Measurements from ENCODE around the gene DCDC2.

Gene DCDC2

GRCh38 chr6:24252280-24252679, 105.6 kb downstream of the DCDC2 start:
- peak overlapping the region; percentile 13 for H2AFZ ChIP-seq (ENCODE audit: low read length)
- no peak overlapping the region for H4K8ac ChIP-seq (ENCODE audit: low read depth, low read length)
- no peak overlapping the region for H3K9ac ChIP-seq (ENCODE audit: low read depth, low read length, poor library complexity)
- peaks cover 11 to 19% of the 10 kb centered on the region in 2 donors for H3K4me1 ChIP-seq (ENCODE audit: control insufficient read depth in 2 of 2, insufficient read depth in 1 of 2, low read depth in 1 of 2, low read length in 2 of 2)
- H3K36me3 ChIP-seq (replicated peaks in 1 of 2; ENCODE audit: control insufficient read depth in 2 of 2, insufficient read depth in 2 of 2, low read length in 2 of 2) = no peaks in the 10 kb centered on the region
- peaks cover 2 to 9% of the 10 kb centered on the region in 2 donors for H3K9me3 ChIP-seq (replicated peaks in 1 of 2; ENCODE audit: control insufficient read depth in 2 of 2, insufficient read depth in 1 of 2, low read depth in 1 of 2, low read length in 2 of 2)
- peak; percentile 70 for DNase-seq (ENCODE audit: low spot score)
- no peaks in the 10 kb centered on the region for H3K27me3 ChIP-seq (ENCODE audit: control insufficient read depth in 3 of 3, insufficient read depth in 3 of 3, low read depth in 1 of 3, low read length in 3 of 3)
- H4K91ac ChIP-seq (ENCODE audit: low read depth, low read length, poor library complexity) = no peak overlapping the region
- no peak overlapping the region for H2BK120ac ChIP-seq (ENCODE audit: low read depth, low read length)
- peak overlapping the region; percentile 74 for H3K27ac ChIP-seq (replicated peaks; ENCODE audit: low read length)
- no peak overlapping the region for H3K14ac ChIP-seq (ENCODE audit: low read length)
- H2BK5ac ChIP-seq (ENCODE audit: low read length) = no peak overlapping the region
- no peak overlapping the region for H3K18ac ChIP-seq (ENCODE audit: low read length)
- H2AK5ac ChIP-seq (ENCODE audit: low read depth, low read length) = no peak overlapping the region
- H3K23ac ChIP-seq (ENCODE audit: low read depth, low read length, poor library complexity) = no peak overlapping the region
- no peak overlapping the region for H3K4me2 ChIP-seq (ENCODE audit: insufficient read depth, low read length, poor library complexity, severe bottlenecking)
- no peak overlapping the region for H3K4me3 ChIP-seq (ENCODE audit: low read length in 2 of 2)
- no peak overlapping the region for H2BK12ac ChIP-seq (ENCODE audit: low read length)
- no CpG with 5 or more reads among the region's 1 CpG for WGBS, 2 donors (ENCODE audit: extremely low coverage in 2 of 2, insufficient read length in 2 of 2, insufficient replicate concordance in 1 of 2)
- H3K4ac ChIP-seq (ENCODE audit: low read length) = no peak overlapping the region
- H3K79me1 ChIP-seq (ENCODE audit: low read depth, low read length) = no peaks in the 10 kb centered on the region
- H2BK15ac ChIP-seq (ENCODE audit: low read length) = no peak overlapping the region

DNA sequence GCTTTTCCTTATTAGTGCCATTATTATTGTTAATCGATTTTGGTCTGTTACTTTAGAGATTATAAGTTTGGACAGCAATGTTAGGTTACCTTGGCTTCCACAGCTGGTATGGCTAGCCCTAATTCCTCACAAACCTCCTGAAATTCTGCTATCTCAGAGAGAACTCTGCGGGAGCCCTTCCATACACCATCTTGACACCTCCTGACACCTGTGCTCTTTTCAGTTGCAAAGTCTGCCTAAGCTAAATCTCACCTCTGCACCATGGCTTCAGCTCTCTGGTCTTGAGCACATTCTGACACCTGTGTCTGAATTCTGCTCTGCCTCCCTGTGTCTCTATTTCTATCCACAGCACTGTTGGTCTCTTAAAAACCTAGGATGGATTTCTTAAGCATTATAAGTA, 106.5 kb downstream of the DCDC2 start:
- Histone ChIP-seq H3K9me3 (replicated peaks in 1 of 2; ENCODE audit: control insufficient read depth in 2 of 2, insufficient read depth in 1 of 2, low read depth in 1 of 2, low read length in 2 of 2) (peaks cover 2 to 9% of the 10 kb centered on the region in 2 donors), H2BK12ac (ENCODE audit: low read length) (no peak overlapping the region), H2AK5ac (ENCODE audit: low read depth, low read length) (no peak overlapping the region), H3K4me2 (ENCODE audit: insufficient read depth, low read length, poor library complexity, severe bottlenecking) (no peak overlapping the region), H4K8ac (ENCODE audit: low read depth, low read length) (no peak overlapping the region), H3K27me3 (ENCODE audit: control insufficient read depth in 3 of 3, insufficient read depth in 3 of 3, low read depth in 1 of 3, low read length in 3 of 3) (no peaks in the 10 kb centered on the region), H3K9ac (ENCODE audit: low read depth, low read length, poor library complexity) (no peak overlapping the region), H3K79me1 (ENCODE audit: low read depth, low read length) (no peaks in the 10 kb centered on the region), H3K18ac (ENCODE audit: low read length) (no peak overlapping the region), H2BK5ac (ENCODE audit: low read length) (no peak overlapping the region), H3K27ac (replicated peaks; ENCODE audit: low read length) (peak overlapping the region; percentile 60), H3K14ac (ENCODE audit: low read length) (no peak overlapping the region), H4K91ac (ENCODE audit: low read depth, low read length, poor library complexity) (no peak overlapping the region), H2BK120ac (ENCODE audit: low read depth, low read length) (no peak overlapping the region), H3K4me1 (ENCODE audit: control insufficient read depth in 2 of 2, insufficient read depth in 1 of 2, low read depth in 1 of 2, low read length in 2 of 2) (peaks cover 11 to 19% of the 10 kb centered on the region in 2 donors), H2BK15ac (ENCODE audit: low read length) (no peak overlapping the region), H3K4me3 (ENCODE audit: low read length in 2 of 2) (no peak overlapping the region), H2AFZ (ENCODE audit: low read length) (peak overlapping the region; percentile 24), H3K23ac (ENCODE audit: low read depth, low read length, poor library complexity) (no peak overlapping the region), H3K36me3 (replicated peaks in 1 of 2; ENCODE audit: control insufficient read depth in 2 of 2, insufficient read depth in 2 of 2, low read length in 2 of 2) (no peaks in the 10 kb centered on the region), H3K4ac (ENCODE audit: low read length) (no peak overlapping the region)
- no CpG with 5 or more reads among the region's 2 CpGs for WGBS, 2 donors (ENCODE audit: extremely low coverage in 2 of 2, insufficient read length in 2 of 2, insufficient replicate concordance in 1 of 2)
- DNase-seq (ENCODE audit: low spot score) = no peak

DNA sequence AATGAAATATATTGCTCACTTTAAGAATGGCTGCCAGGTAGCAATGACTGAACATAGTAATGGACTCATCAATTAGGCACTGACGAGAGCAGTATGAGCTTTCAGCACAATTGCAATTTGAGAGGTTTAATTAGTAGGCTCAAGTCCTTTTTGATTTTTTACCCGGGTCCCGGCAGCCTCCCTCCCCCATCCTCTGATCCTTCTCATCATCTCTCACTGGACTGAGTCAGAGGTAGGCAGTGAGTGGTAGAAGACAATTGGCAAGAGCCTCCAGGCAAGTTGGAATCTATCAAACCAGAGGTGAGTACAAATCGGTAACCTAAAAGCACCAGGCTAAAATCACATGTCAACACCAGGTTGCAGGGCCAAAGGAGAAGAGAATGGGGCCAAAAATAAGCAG, 107.9 kb downstream of the DCDC2 start:
- no CpG with 5 or more reads among the region's 4 CpGs for WGBS, 2 donors (ENCODE audit: extremely low coverage in 2 of 2, insufficient read length in 2 of 2, insufficient replicate concordance in 1 of 2)

GRCh38 chr6:24245275-24245674, 112.6 kb downstream of the DCDC2 start:
- no peak overlapping the region for H2BK5ac ChIP-seq (ENCODE audit: low read length)
- H3K9ac ChIP-seq (ENCODE audit: low read depth, low read length, poor library complexity) = no peak overlapping the region
- H3K36me3 ChIP-seq (replicated peaks in 1 of 2; ENCODE audit: control insufficient read depth in 2 of 2, insufficient read depth in 2 of 2, low read length in 2 of 2) = no peaks in the 10 kb centered on the region
- no peak overlapping the region for H3K18ac ChIP-seq (ENCODE audit: low read length)
- no peak overlapping the region for H3K14ac ChIP-seq (ENCODE audit: low read length)
- no peak for DNase-seq (ENCODE audit: low spot score)
- H2BK12ac ChIP-seq (ENCODE audit: low read length) = no peak overlapping the region
- no peak overlapping the region for H3K27ac ChIP-seq (replicated peaks; ENCODE audit: low read length)
- no peak overlapping the region for H3K4me2 ChIP-seq (ENCODE audit: insufficient read depth, low read length, poor library complexity, severe bottlenecking)
- no CpG with 5 or more reads among the region's 2 CpGs for WGBS, 2 donors (ENCODE audit: extremely low coverage in 2 of 2, insufficient read length in 2 of 2, insufficient replicate concordance in 1 of 2)
- no peak overlapping the region for H3K23ac ChIP-seq (ENCODE audit: low read depth, low read length, poor library complexity)
- no peaks in the 10 kb centered on the region for H3K27me3 ChIP-seq (ENCODE audit: control insufficient read depth in 3 of 3, insufficient read depth in 3 of 3, low read depth in 1 of 3, low read length in 3 of 3)
- H3K4me1 ChIP-seq (ENCODE audit: control insufficient read depth in 2 of 2, insufficient read depth in 1 of 2, low read depth in 1 of 2, low read length in 2 of 2) = peaks cover 0 to 4% of the 10 kb centered on the region in 2 donors
- H4K91ac ChIP-seq (ENCODE audit: low read depth, low read length, poor library complexity) = no peak overlapping the region
- H3K4me3 ChIP-seq (ENCODE audit: low read length in 2 of 2) = no peak overlapping the region
- H2BK15ac ChIP-seq (ENCODE audit: low read length) = no peak overlapping the region
- H3K79me1 ChIP-seq (ENCODE audit: low read depth, low read length) = no peaks in the 10 kb centered on the region
- H2BK120ac ChIP-seq (ENCODE audit: low read depth, low read length) = no peak overlapping the region
- no peak overlapping the region for H3K4ac ChIP-seq (ENCODE audit: low read length)
- no peaks in the 10 kb centered on the region for H3K9me3 ChIP-seq (replicated peaks in 1 of 2; ENCODE audit: control insufficient read depth in 2 of 2, insufficient read depth in 1 of 2, low read depth in 1 of 2, low read length in 2 of 2)
- no peak overlapping the region for H4K8ac ChIP-seq (ENCODE audit: low read depth, low read length)
- H2AK5ac ChIP-seq (ENCODE audit: low read depth, low read length) = no peak overlapping the region
- no peak overlapping the region for H2AFZ ChIP-seq (ENCODE audit: low read length)

More for the DNA sequence above, 107.9 kb downstream of the DCDC2 start:
- no peak overlapping the region for H3K23ac ChIP-seq (ENCODE audit: low read depth, low read length, poor library complexity)
- no peak overlapping the region for H2AK5ac ChIP-seq (ENCODE audit: low read depth, low read length)
- no peak overlapping the region for H3K4me3 ChIP-seq (ENCODE audit: low read length in 2 of 2)
- H2AFZ ChIP-seq (ENCODE audit: low read length) = peak overlapping the region; percentile 43
- H3K79me1 ChIP-seq (ENCODE audit: low read depth, low read length) = no peaks in the 10 kb centered on the region
- no peak overlapping the region for H3K4me2 ChIP-seq (ENCODE audit: insufficient read depth, low read length, poor library complexity, severe bottlenecking)
- no peak overlapping the region for H4K8ac ChIP-seq (ENCODE audit: low read depth, low read length)
- no peak overlapping the region for H4K91ac ChIP-seq (ENCODE audit: low read depth, low read length, poor library complexity)
- H2BK15ac ChIP-seq (ENCODE audit: low read length) = no peak overlapping the region
- H3K4ac ChIP-seq (ENCODE audit: low read length) = no peak overlapping the region
- H3K18ac ChIP-seq (ENCODE audit: low read length) = peak overlapping the region; percentile 32
- DNase-seq (ENCODE audit: low spot score) = no peak
- no peaks in the 10 kb centered on the region for H3K36me3 ChIP-seq (replicated peaks in 1 of 2; ENCODE audit: control insufficient read depth in 2 of 2, insufficient read depth in 2 of 2, low read length in 2 of 2)
- no peak overlapping the region for H3K14ac ChIP-seq (ENCODE audit: low read length)
- peaks cover 2 to 6% of the 10 kb centered on the region in 2 donors for H3K9me3 ChIP-seq (replicated peaks in 1 of 2; ENCODE audit: control insufficient read depth in 2 of 2, insufficient read depth in 1 of 2, low read depth in 1 of 2, low read length in 2 of 2)
- no peak overlapping the region for H2BK120ac ChIP-seq (ENCODE audit: low read depth, low read length)
- H3K9ac ChIP-seq (ENCODE audit: low read depth, low read length, poor library complexity) = no peak overlapping the region
- no peaks in the 10 kb centered on the region for H3K27me3 ChIP-seq (ENCODE audit: control insufficient read depth in 3 of 3, insufficient read depth in 3 of 3, low read depth in 1 of 3, low read length in 3 of 3)
- no peak overlapping the region for H2BK5ac ChIP-seq (ENCODE audit: low read length)
- H2BK12ac ChIP-seq (ENCODE audit: low read length) = no peak overlapping the region
- H3K27ac ChIP-seq (replicated peaks; ENCODE audit: low read length) = no peak overlapping the region
- peaks cover 11 to 19% of the 10 kb centered on the region in 2 donors for H3K4me1 ChIP-seq (ENCODE audit: control insufficient read depth in 2 of 2, insufficient read depth in 1 of 2, low read depth in 1 of 2, low read length in 2 of 2)
